Lung microvascular endothelial cell (primary cell): ENCODE results near the gene PYGB. TPM values are rescaled to one million over a fixed set of nuclear protein-coding genes. Genes with fewer than 3 reads are reported as not detected.
A peak's percentile ranks its signal among the peaks of the same experiment; 100 is the strongest.
"Not testable (repeated sequence)": the region's sequence is repeated elsewhere in the genome, so short reads cannot be mapped to it uniquely, and the experiment has no call there.

Experiments
- DNase-seq, 2 donors: peaks; one replicate each; pipeline versions ENCODE4 v3.0.0 to v3.0.0-alpha.2; 2010; ENCODE audit warnings: low read depth in 2 of 2
- total RNA-seq: library from RNA; depleted of rRNA; stranded (reverse); fragments of >200 nt; gene quantifications from 2 replicates; pipeline ENCODE4 v1.2.1, GENCODE V29; 2014

Gene PYGB
- total RNA-seq, 1 donor from 2014 or later: 62.3 TPM

DNA sequence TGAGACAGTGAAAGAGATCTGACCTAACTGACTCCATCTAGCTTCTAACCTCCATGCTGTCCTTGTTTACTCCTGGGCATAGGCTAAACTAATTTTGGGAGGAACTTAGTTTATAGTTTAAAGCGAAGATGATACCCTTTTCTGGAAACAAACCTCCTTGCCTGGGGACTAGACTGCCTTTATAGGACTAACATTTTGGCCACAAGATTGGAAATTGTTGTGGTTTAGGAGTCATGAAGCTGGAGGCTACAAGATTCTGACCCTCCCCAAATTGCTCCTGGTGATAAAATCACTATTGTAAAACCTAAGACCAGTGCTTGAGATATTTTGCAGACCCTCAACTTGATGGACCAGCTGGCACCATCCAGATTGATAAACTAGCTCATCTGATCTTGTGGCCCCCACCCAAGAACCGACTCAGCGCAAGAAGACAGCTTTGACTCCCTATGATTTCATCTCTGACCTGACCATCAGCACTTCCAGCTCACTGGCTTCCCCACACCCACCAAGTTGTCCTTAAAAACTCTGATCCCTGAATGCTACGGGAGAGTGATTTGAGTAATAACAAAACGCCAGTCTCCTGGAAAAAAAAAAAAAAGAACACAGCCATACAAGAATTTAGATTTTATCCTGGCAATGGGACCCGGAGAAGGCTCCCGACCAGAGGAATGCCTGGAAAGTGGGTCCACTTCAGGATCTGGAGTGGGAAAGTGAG lies 79.8 kb downstream of the PYGB start:
- DNase-seq: no peak

DNA sequence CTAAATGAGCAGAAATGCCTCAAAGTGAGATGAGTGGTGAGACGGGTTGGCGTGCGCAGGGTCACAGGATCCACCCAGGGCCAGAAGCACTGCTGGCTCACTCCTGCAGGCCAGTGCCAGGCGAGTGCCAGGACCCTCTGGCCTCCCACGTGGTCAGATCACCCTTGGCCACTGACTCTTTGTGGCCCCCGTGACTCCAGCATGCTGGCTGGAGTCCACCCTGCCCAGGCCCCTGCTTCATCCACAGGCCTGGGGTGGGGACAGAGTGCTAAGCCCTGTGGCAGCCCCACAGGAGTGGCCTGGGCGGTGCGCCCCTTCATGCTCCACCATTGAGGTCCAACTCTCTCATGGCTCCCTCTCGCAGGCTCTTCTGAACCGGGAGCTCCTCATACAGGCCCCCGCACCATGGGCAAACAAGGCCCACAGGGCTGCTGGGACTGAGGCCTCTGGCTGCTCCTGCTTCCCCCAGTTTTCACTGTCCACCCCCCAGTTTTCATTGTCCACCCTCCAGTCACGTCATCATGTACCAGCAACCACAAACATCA lies 81.1 kb downstream of the PYGB start:
- DNase-seq: no peak

DNA sequence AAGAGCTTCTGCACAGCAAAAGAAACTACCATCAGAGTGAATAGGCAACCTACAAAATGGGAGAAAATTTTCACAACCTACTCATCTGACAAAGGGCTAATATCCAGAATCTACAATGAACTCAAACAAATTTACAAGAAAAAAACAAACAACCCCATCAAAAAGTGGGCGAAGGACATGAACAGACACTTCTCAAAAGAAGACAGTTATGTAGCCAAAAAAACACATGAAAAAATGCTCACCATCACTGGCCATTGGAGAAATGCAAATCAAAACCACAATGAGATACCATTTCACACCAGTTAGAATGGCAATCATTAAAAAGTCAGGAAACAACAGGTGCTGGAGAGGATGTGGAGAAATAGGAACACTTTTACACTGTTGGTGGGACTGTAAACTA lies 87.1 kb downstream of the PYGB start:
- not testable (repeated sequence) for DNase-seq

- peak; percentile 15 to 31 for DNase-seq
Measured at GRCh38 chr20:25336561-25337422, 88.9 kb downstream of the PYGB start.

DNA sequence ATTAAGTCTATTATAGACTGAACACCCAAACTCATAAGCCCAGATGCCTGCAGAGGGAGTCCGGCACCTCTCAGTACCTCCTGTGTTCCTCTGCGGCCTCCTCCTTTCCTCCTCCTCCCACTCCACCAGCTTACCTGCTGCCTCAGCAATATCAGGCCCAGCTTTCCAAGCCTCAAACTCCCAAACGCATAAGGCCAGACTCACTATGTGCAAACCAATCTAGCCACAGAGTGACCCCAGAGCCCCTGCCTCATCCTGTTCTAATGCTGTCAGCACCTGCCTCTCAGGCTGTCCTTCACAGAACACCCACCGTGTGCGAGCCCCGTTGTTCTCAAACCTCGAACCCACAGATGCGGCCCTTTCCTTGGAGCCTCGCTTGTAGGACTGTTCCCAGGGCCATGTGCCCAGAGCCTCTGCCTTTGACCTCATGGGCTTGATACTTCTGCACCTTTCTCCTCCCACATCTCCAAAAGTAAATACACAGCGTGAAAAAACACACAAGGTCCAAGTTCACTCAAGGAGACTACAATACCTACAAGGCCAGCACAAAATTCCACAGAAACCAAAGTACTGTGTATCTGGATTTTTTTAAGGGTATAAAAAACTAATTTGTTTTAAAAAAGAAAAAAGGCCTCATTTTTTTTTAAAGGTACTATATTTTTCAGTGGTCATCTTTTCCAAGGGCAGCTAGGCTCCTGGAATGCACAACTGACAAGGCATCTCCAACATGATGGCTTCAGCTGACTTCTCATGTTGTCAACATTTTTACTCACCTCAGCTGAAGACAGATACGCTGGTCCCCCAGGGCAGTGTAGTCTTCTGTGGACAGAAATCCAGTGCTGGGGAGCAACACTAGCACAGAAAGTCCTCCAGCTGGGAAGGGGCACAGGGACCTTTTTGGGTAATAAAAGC lies 90.5 kb downstream of the PYGB start:
- DNase-seq: no peak

DNA sequence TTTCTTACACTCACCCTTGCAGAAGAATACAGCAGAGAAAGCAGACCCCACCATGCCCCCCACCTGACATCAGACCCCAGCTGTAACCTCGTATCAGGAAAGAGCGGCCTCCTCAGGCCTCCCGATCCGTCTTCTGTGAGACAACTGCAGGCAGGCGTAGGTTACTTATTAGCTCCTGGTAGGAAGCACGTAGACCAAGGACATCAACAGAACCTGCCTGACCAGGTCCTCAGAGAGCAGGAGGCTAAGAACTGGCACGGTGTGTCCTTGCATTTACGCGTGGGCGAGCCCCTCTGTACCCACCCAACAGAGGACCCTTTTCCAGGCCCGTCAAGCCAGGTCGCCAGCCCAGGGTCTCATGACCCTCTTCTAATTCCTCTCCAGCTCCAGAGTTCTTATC lies 91.7 kb downstream of the PYGB start:
- DNase-seq: no peak

DNA sequence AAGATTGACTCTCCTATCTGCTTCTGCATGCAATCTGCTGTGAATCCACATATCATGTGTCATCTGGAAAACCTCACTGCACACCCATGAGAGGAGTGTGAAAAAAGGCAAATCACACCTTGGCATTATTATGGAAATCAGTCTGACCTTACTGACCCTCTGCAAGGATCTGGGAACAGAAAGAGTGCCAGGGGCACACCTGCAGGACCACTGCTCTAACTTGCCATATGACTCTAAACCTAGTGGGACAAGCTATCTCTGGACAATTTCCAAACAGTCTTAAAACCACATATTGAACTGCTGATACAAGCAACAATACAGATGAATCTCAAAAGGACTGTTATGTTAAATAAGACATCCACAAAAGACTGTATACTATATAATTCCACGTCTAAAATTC lies 92.5 kb downstream of the PYGB start:
- no peak for DNase-seq

GRCh38 chr20:25341716-25342680 lies 94.1 kb downstream of the PYGB start:
- DNase-seq: no peak

DNA sequence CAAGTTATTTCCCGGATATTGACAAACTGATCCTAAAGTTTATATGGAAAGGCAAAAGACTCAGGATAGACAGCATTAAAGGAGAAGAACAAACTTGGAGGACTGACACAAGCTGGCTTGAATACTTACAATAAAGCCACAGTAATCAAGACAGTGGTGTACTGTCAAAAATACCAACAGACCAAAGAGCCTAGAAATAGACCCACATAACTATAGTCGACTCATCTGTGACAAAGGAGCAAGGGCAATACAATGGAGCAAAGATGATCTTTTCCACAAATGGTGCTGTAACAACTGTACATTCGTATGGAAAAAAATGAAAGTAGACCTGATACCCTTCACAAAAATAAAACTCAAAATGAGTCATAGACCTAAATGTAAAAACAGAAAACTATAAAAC lies 96.7 kb downstream of the PYGB start:
- DNase-seq: no peak

DNA sequence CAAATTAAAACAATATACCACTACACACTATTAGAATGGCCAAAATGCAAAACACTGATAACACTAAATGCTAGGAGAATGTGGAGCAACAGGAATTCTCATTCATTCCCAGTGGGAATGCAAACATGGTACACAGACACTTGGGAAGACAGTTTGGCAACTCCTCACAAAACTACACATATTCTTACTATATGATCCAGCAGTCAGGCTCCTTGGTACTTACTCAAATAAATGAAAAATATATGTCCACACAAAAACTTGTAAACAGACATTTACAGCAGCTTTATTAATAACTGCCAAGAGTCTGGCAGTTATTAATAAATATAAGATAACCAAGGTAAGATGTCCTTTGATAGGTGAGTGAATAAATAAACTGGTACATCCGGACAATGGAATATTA lies 97.8 kb downstream of the PYGB start:
- DNase-seq: no peak

GRCh38 chr20:25346349-25346748 lies 98.5 kb downstream of the PYGB start:
- no peak for DNase-seq

Other genes with a start within 250 kb of the PYGB start
- 7.2 and 13.9 TPM in 2 replicates for gene ACSS1, start 189.9 kb upstream of the PYGB start, total RNA-seq
- not detected in 2 replicates for gene VSX1, start 165.9 kb upstream of the PYGB start, total RNA-seq
- 29.9 and 51.4 TPM in 2 replicates for gene ENTPD6, start 52.4 kb upstream of the PYGB start, total RNA-seq
- 20.0 and 23.2 TPM in 2 replicates for gene ABHD12, start 142.8 kb downstream of the PYGB start, total RNA-seq
- 3.4 and 8.3 TPM in 2 replicates for gene GINS1, start 159.6 kb downstream of the PYGB start, total RNA-seq